ENCODE measurements around the gene APOM.

Gene APOM

DNA sequence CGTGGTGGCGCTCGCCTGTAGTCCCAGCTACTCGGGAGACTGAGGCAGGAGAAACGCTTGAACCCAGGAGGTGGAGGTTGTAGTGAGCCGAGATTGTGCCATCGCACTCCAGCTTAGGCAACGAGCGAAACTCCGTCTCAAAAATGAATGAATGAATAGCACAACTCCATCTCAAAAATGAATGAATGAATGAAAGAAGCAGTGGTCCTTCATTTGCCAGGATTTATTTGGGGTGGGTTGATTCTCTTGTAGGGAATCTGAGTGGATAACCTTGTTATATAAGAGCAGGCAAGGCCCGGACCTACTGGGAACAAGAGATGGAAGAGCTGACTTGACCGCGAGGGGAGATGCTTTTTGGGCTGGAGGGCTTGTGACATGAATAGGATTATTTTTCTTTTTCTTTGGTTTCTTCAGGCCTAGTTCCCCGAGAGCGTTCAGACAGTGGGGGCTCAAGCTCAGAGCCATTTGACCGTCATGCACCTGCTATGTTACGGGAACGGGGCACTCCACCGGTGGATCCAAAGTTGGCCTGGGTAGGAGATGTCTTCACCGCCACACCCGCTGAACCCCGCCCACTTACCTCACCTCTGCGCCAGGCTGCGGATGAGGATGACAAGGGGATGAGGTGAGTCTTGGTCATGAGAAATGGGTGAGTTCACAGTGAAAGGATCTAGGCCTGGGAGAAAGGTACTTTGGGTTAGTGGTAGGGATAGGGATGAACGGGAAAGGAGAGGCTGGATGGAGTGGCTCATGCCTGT lies 25.3 kb upstream of the APOM start (continued):
- TF ChIP-seq ZNF274 (IDR thresholded peaks at IDR 0.05; ENCODE audit: low read length) (no peak), ZNF274 (tag by site-specific recombination; IDR thresholded peaks at IDR 0.05; ENCODE audit: borderline replicate concordance) (no peak), GLI2 (tag by site-specific recombination; IDR thresholded peaks at IDR 0.05; ENCODE audit: borderline replicate concordance, low read depth) (no peak), ZNF426 (tag by site-specific recombination; IDR thresholded peaks at IDR 0.05) (no peak), SP7 (tag by site-specific recombination; IDR thresholded peaks at IDR 0.05) (no peak), KLF1 (tag by site-specific recombination; IDR thresholded peaks at IDR 0.05) (peak; percentile 85), ZNF239 (tag by site-specific recombination; IDR thresholded peaks at IDR 0.05) (no peak), GFI1B (tag by site-specific recombination; IDR thresholded peaks at IDR 0.05) (no peak), YY2 (tag by site-specific recombination; IDR thresholded peaks at IDR 0.05) (no peak), ZNF24 (tag by site-specific recombination; IDR thresholded peaks at IDR 0.05) (no peak), KLF8 (tag by site-specific recombination; IDR thresholded peaks at IDR 0.05) (peak; percentile 52; the same call in 1 of the 2 replicates), KLF7 (tag by site-specific recombination; IDR thresholded peaks at IDR 0.05; ENCODE audit: borderline replicate concordance) (no peak), HOXA7 (CRISPR knock-in tag; IDR thresholded peaks at IDR 0.05; ENCODE audit: borderline replicate concordance) (no peak), ZNF639 (tag by site-specific recombination; IDR thresholded peaks at IDR 0.05) (no peak), BCL11A (tag by site-specific recombination; IDR thresholded peaks at IDR 0.05; ENCODE audit: low read depth) (no peak), ZNF664 (tag by site-specific recombination; IDR thresholded peaks at IDR 0.05) (no peak), WT1 (tag by site-specific recombination; IDR thresholded peaks at IDR 0.05) (no peak; the same call in 1 of the 2 replicates)
- TF ChIP-seq, protein P1, sequence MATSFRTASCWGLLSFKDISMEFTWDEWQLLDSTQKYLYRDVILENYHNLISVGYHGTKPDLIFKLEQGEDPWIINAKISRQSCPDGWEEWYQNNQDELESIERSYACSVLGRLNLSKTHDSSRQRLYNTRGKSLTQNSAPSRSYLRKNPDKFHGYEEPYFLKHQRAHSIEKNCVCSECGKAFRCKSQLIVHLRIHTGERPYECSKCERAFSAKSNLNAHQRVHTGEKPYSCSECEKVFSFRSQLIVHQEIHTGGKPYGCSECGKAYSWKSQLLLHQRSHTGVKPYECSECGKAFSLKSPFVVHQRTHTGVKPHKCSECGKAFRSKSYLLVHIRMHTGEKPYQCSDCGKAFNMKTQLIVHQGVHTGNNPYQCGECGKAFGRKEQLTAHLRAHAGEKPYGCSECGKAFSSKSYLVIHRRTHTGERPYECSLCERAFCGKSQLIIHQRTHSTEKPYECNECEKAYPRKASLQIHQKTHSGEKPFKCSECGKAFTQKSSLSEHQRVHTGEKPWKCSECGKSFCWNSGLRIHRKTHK (tag by site-specific recombination; IDR thresholded peaks at IDR 0.05): no peak

GRCh38 chr6:31631209-31631608 lies 24.5 kb upstream of the APOM start:
- Histone ChIP-seq H3K4me1 (ENCODE audit: control insufficient read depth, insufficient read depth, low read length) (no peaks in the 10 kb centered on the region), H3K36me3 (ENCODE audit: control insufficient read depth in 2 of 2, insufficient read depth in 1 of 2, low read length in 2 of 2) (peaks cover 68 to 100% of the 10 kb centered on the region in 2 experiments), H3K27ac (ENCODE audit: extremely low read depth, low read depth, low read length) (no peak overlapping the region), H3K4me3 (ENCODE audit: low read depth, low read length) (no peak overlapping the region), H3K9me3 (ENCODE audit: control insufficient read depth, insufficient read depth, low read depth, low read length) (no peaks in the 10 kb centered on the region)
- CTCF ChIA-PET: no interaction called here
- TF ChIP-seq ZNF626 (tag by site-specific recombination; IDR thresholded peaks at IDR 0.05) (no peak), GLIS2 (tag by site-specific recombination; IDR thresholded peaks at IDR 0.05) (peak; percentile 56)
- POLR2A ChIA-PET: interaction anchor here (0.7 to 11.0 kb wide), 3 partner anchors 5 to 85 kb away, joined by 3 to 123 read pairs (median 4); partner anchors contain the start of genes ATP6V1G2 and GPANK1

GRCh38 chr6:31631681-31632278 lies 23.9 kb upstream of the APOM start:
- Histone ChIP-seq H3K4me3 (ENCODE audit: low read depth, low read length) (no peak overlapping the region), H3K4me1 (ENCODE audit: control insufficient read depth, insufficient read depth, low read length) (no peaks in the 10 kb centered on the region), H3K27ac (ENCODE audit: extremely low read depth, low read depth, low read length) (0 out of 2 replicates have a peak overlapping the region, but pooled peaks have one; percentile 21), H3K9me3 (ENCODE audit: control insufficient read depth, insufficient read depth, low read depth, low read length) (no peaks in the 10 kb centered on the region), H3K36me3 (ENCODE audit: control insufficient read depth in 2 of 2, insufficient read depth in 1 of 2, low read length in 2 of 2) (peaks cover 66 to 100% of the 10 kb centered on the region in 2 experiments)
- CTCF ChIA-PET: no interaction called here
- POLR2A ChIA-PET: interaction anchor here (0.7 to 11.0 kb wide), 3 partner anchors 6 to 85 kb away, joined by 3 to 123 read pairs (median 4); partner anchors contain the start of genes ATP6V1G2 and GPANK1
- no peak for TF ChIP-seq ZEB2 (tag by site-specific recombination; IDR thresholded peaks at IDR 0.05)
- TF ChIP-seq GLIS2 (tag by site-specific recombination; IDR thresholded peaks at IDR 0.05): 0 out of 2 replicates have a peak, but pooled peaks have one; percentile 11
- TF ChIP-seq ZNF37A (tag by site-specific recombination; IDR thresholded peaks at IDR 0.05): no peak
- TF ChIP-seq, protein P2, sequence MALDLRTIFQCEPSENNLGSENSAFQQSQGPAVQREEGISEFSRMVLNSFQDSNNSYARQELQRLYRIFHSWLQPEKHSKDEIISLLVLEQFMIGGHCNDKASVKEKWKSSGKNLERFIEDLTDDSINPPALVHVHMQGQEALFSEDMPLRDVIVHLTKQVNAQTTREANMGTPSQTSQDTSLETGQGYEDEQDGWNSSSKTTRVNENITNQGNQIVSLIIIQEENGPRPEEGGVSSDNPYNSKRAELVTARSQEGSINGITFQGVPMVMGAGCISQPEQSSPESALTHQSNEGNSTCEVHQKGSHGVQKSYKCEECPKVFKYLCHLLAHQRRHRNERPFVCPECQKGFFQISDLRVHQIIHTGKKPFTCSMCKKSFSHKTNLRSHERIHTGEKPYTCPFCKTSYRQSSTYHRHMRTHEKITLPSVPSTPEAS (tag by site-specific recombination; IDR thresholded peaks at IDR 0.05): no peak
- TF ChIP-seq, protein P3, sequence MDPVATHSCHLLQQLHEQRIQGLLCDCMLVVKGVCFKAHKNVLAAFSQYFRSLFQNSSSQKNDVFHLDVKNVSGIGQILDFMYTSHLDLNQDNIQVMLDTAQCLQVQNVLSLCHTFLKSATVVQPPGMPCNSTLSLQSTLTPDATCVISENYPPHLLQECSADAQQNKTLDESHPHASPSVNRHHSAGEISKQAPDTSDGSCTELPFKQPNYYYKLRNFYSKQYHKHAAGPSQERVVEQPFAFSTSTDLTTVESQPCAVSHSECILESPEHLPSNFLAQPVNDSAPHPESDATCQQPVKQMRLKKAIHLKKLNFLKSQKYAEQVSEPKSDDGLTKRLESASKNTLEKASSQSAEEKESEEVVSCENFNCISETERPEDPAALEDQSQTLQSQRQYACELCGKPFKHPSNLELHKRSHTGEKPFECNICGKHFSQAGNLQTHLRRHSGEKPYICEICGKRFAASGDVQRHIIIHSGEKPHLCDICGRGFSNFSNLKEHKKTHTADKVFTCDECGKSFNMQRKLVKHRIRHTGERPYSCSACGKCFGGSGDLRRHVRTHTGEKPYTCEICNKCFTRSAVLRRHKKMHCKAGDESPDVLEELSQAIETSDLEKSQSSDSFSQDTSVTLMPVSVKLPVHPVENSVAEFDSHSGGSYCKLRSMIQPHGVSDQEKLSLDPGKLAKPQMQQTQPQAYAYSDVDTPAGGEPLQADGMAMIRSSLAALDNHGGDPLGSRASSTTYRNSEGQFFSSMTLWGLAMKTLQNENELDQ (tag by site-specific recombination; IDR thresholded peaks at IDR 0.05; ENCODE audit: low read depth): no peak
- no peak for TF ChIP-seq GLI2 (tag by site-specific recombination; IDR thresholded peaks at IDR 0.05; ENCODE audit: borderline replicate concordance, low read depth)
- TF ChIP-seq ZNF664 (tag by site-specific recombination; IDR thresholded peaks at IDR 0.05): no peak

Measured in HEK293 (cell line).